CD14-positive monocyte (primary cell): Measurements from ENCODE around the gene EIPR1. TPM values are rescaled to one million over a fixed set of nuclear protein-coding genes. Genes with fewer than 3 reads are reported as not detected.

Experiments
- DNase-seq, 3 donors: peaks; one replicate each; pipeline ENCODE4 v3.0.0-alpha.2; 2011 to 2022
- H2AFZ ChIP-seq: 2 replicates; pipeline ENCODE4 v1.6.0; 2012; ENCODE audit warnings: mild to moderate bottlenecking, low read depth, low read length, inconsistent platforms; ENCODE audit not compliant: insufficient read depth, poor library complexity, severe bottlenecking
- H3K27ac ChIP-seq, 2 donors: 1 replicate in 1 of 2; 2 replicates in 1 of 2; pipeline ENCODE4 v1.5.1; 2012 to 2013; ENCODE audit warnings: low read length in 2 of 2, control low read depth in 1 of 2, inconsistent platforms in 1 of 2, low read depth in 1 of 2, mild to moderate bottlenecking in 1 of 2
- H3K27me3 ChIP-seq, 2 donors: one replicate each; pipeline versions ENCODE4 v1.6.0 to v1.6.1; 2011 to 2013; ENCODE audit warnings: low read length in 2 of 2; ENCODE audit not compliant: control insufficient read depth in 2 of 2, insufficient read depth in 2 of 2
- H3K36me3 ChIP-seq, 2 donors: replicated peaks in 1 of 2; 1 replicate in 1 of 2; 2 replicates in 1 of 2; pipeline versions ENCODE4 v1.5.1 to v1.6.1; 2012 to 2013; ENCODE audit warnings: low read length in 2 of 2, control low read depth in 1 of 2, inconsistent platforms in 1 of 2, mild to moderate bottlenecking in 1 of 2; ENCODE audit not compliant: insufficient read depth in 2 of 2, control insufficient read depth in 1 of 2
- H3K4me1 ChIP-seq, 2 donors: 1 replicate in 1 of 2; 2 replicates in 1 of 2; pipeline versions ENCODE4 v1.5.1 to v1.6.1; 2012 to 2013; ENCODE audit warnings: low read length in 2 of 2, control low read depth in 1 of 2, inconsistent platforms in 1 of 2, mild to moderate bottlenecking in 1 of 2, moderate library complexity in 1 of 2; ENCODE audit not compliant: insufficient read depth in 2 of 2, control insufficient read depth in 1 of 2
- H3K4me2 ChIP-seq: replicated peaks from 2 replicates; pipeline ENCODE3; 2012; ENCODE audit warnings: low read length, moderate library complexity, mild to moderate bottlenecking; ENCODE audit not compliant: poor library complexity, severe bottlenecking; ENCODE audit errors: extremely low read depth
- H3K4me3 ChIP-seq, 3 experiments: fragments of 200-600 bp in 1 of 3; sonication (generic) in 1 of 3; replicated peaks in 1 of 3; 1 replicate in 2 of 3; 2 replicates in 1 of 3; pipeline ENCODE4 v1.5.1; 2011 to 2013; ENCODE audit warnings: low read length in 3 of 3, mild to moderate bottlenecking in 3 of 3, control low read depth in 2 of 3, low read depth in 2 of 3, inconsistent platforms in 1 of 3, moderate library complexity in 1 of 3
- H3K79me2 ChIP-seq: 2 replicates; pipeline ENCODE4 v1.6.0; 2012; ENCODE audit warnings: mild to moderate bottlenecking, control low read depth, inconsistent platforms, low read length, moderate library complexity; ENCODE audit not compliant: insufficient read depth
- H3K9ac ChIP-seq: 2 replicates; pipeline ENCODE4 v1.6.0; 2017; ENCODE audit warnings: low read length, mild to moderate bottlenecking; ENCODE audit not compliant: insufficient read depth, poor library complexity, severe bottlenecking
- H3K9me3 ChIP-seq, 2 donors: replicated peaks in 1 of 2; 1 replicate in 1 of 2; 2 replicates in 1 of 2; pipeline versions ENCODE4 v1.5.1 to v1.6.1; 2012 to 2013; ENCODE audit warnings: low read length in 2 of 2, control low read depth in 1 of 2; ENCODE audit not compliant: control insufficient read depth in 1 of 2, insufficient read depth in 1 of 2
- H4K20me1 ChIP-seq: 2 replicates; pipeline ENCODE4 v1.6.0; 2012; ENCODE audit warnings: mild to moderate bottlenecking, low read length, control low read depth, moderate library complexity; ENCODE audit not compliant: insufficient read depth
- H3K27ac Mint-ChIP-seq, 7 donors: one replicate each; pipeline ENCODE4 v1.8.0; 2020; ENCODE audit warnings: mild to moderate bottlenecking in 7 of 7, mixed read lengths in 7 of 7, moderate library complexity in 6 of 7, inconsistent platforms in 2 of 7
- H3K27me3 Mint-ChIP-seq, 3 donors: one replicate each; pipeline ENCODE4 v1.8.0; 2021 to 2022; ENCODE audit warnings: low read depth in 3 of 3, mild to moderate bottlenecking in 3 of 3, mixed read lengths in 3 of 3, moderate library complexity in 3 of 3, inconsistent platforms in 1 of 3
- H3K36me3 Mint-ChIP-seq, 2 donors: one replicate each; pipeline ENCODE4 v1.8.0; 2020; ENCODE audit warnings: mixed read lengths in 2 of 2, inconsistent platforms in 1 of 2, mild to moderate bottlenecking in 1 of 2
- H3K4me1 Mint-ChIP-seq: one replicate; pipeline ENCODE4 v1.8.0; 2020; ENCODE audit warnings: mild to moderate bottlenecking, mixed read lengths
- H3K4me3 Mint-ChIP-seq, 2 donors: one replicate each; pipeline ENCODE4 v1.8.0; 2020; ENCODE audit warnings: mild to moderate bottlenecking in 2 of 2, mixed read lengths in 2 of 2, moderate library complexity in 1 of 2
- H3K9me3 Mint-ChIP-seq, 7 donors: one replicate each; pipeline ENCODE4 v1.8.0; 2020 to 2022; ENCODE audit warnings: mixed read lengths in 7 of 7, mild to moderate bottlenecking in 6 of 7, moderate library complexity in 6 of 7, inconsistent platforms in 2 of 7
- WGBS: methylation state at CpG from one replicate; pipeline ENCODE4 v1.1.5; 2013; ENCODE audit warnings: missing lambda C conversion rate; ENCODE audit not compliant: insufficient coverage; 5-methylcytosine and 5-hydroxymethylcytosine counted together
- intact Hi-C, 2 donors: fragments of 100-400 bp; cut with micrococcal nuclease; formaldehyde crosslinking; loops; one replicate each; pipeline versions ENCODE4 v1.15.0 to v1.15.1; 2023
- polyA plus RNA-seq, 3 donors: library from polyadenylated mRNA; depleted of rRNA in 1 of 3; unstranded in 2 of 3; stranded (reverse) in 1 of 3; fragments of 300-500 nt in 2 of 3; fragments of >200 nt in 1 of 3; fragmentation: Illumina TruSeq in 2 of 3; gene quantifications; 1 replicate in 2 of 3; 2 replicates in 1 of 3; pipeline ENCODE4 v1.2.3, GENCODE V29; 2012 to 2021
- TF ChIP-seq, protein P1 (sequence below): fragments of 200-600 bp; IDR thresholded peaks from one replicate; pipeline ENCODE4 v1.8.0; 2022; ENCODE audit warnings: antibody characterized with exemption, mild to moderate bottlenecking

EIPR1 gene
- polyA plus RNA-seq, 3 donors, result 19.0 to 22.4 (median 20.8) TPM

DNA sequence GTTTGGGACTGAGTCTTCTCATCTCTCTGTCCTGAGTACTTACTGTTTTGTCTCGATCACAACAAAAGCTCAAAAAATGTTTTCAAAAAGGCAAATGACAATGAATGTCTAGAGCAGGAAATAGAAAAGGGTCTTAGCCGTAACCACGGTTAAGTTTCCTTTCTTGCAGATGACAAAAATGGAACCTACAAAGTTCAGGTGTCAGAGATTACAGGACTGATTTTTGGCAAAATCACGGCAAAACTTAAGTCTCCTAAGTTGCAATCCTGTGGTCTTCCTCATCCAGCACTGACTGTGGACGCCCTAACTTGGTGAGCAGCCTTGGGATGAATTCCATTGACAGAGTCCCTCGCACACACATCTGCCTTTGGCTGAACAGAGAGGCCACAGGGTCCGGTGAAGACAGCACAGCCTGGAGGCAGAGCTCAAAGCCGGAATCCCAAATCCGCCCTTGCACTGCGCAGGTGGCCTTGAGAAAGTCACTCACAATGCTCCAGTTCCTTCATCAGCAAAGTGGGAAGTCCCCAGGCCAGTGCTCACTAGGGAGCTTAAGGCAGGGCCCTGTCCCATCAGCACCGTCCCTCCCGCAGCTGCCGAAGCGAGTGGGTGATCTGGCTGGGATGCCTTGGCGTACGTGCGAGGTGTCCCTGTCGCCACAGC is 55.2 kb downstream of the EIPR1 start:
- peaks cover 36 to 63% of the 10 kb centered on the region in 2 donors for H3K36me3 Mint-ChIP-seq
- Histone ChIP-seq H3K27me3 (no peaks in the 10 kb centered on the region), H3K9ac (no peak overlapping the region), H3K36me3 (peaks cover 3 to 46% of the 10 kb centered on the region in 2 donors), H3K4me2 (no peak overlapping the region), H2AFZ (no peak overlapping the region), H3K9me3 (no peaks in the 10 kb centered on the region), H3K27ac (no peak overlapping the region), H3K79me2 (no peaks in the 10 kb centered on the region), H3K4me1 (no peaks in the 10 kb centered on the region), H4K20me1 (peaks cover 5% of the 10 kb centered on the region), H3K4me3 (no peak overlapping the region)
- no peaks in the 10 kb centered on the region for H3K27me3 Mint-ChIP-seq
- TF ChIP-seq, protein P1, sequence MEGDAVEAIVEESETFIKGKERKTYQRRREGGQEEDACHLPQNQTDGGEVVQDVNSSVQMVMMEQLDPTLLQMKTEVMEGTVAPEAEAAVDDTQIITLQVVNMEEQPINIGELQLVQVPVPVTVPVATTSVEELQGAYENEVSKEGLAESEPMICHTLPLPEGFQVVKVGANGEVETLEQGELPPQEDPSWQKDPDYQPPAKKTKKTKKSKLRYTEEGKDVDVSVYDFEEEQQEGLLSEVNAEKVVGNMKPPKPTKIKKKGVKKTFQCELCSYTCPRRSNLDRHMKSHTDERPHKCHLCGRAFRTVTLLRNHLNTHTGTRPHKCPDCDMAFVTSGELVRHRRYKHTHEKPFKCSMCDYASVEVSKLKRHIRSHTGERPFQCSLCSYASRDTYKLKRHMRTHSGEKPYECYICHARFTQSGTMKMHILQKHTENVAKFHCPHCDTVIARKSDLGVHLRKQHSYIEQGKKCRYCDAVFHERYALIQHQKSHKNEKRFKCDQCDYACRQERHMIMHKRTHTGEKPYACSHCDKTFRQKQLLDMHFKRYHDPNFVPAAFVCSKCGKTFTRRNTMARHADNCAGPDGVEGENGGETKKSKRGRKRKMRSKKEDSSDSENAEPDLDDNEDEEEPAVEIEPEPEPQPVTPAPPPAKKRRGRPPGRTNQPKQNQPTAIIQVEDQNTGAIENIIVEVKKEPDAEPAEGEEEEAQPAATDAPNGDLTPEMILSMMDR, result no peak
- intact Hi-C loops, result no loop called here
- H3K4me1 Mint-ChIP-seq, result no peaks in the 10 kb centered on the region
- H3K27ac Mint-ChIP-seq, result no peak overlapping the region
- DNase-seq, result no peak
- no peak overlapping the region for H3K4me3 Mint-ChIP-seq
- 95% methylated on average over 14 of the region's 18 CpGs for WGBS
- no peaks in the 10 kb centered on the region for H3K9me3 Mint-ChIP-seq

DNA sequence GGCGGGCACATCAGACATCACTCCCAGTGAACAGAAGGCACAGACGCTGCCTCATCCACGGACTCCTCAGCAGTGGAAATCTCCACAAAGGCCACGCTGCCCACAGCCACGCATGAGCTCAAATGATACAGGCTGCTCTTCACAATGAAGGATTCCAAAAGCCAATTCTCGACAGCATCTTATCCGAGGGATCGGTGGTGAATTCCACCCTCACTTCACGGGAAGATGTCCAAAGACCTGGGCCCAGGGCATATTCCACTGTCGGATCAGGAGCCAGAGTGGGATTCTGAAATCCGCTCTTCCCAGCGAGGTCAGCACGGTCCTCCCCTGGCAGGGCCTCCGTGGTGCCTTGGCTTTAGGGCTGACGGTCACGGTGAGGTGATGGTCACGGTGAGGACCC is 55.8 kb downstream of the EIPR1 start:
- Mint-ChIP-seq H3K9me3 (no peaks in the 10 kb centered on the region), H3K4me3 (no peak overlapping the region), H3K36me3 (peaks cover 36 to 66% of the 10 kb centered on the region in 2 donors), H3K4me1 (no peaks in the 10 kb centered on the region), H3K27ac (no peak overlapping the region), H3K27me3 (no peaks in the 10 kb centered on the region)
- Histone ChIP-seq H3K4me2 (no peak overlapping the region), H4K20me1 (peaks cover 8% of the 10 kb centered on the region), H3K4me1 (no peaks in the 10 kb centered on the region), H3K4me3 (no peak overlapping the region), H3K9ac (no peak overlapping the region), H3K27me3 (no peaks in the 10 kb centered on the region), H3K36me3 (peaks cover 3 to 46% of the 10 kb centered on the region in 2 donors), H3K9me3 (no peaks in the 10 kb centered on the region), H3K27ac (no peak overlapping the region), H3K79me2 (peaks cover 4% of the 10 kb centered on the region), H2AFZ (no peak overlapping the region)
- TF ChIP-seq, protein P1, result no peak
- no peak for DNase-seq
- intact Hi-C loops, result no loop called here
- WGBS, result 97% methylated on average over 17 of the region's 17 CpGs
